GM21515 (cell line): ENCODE data around the gene FMO4.
"Not testable (repeated sequence)": the region's sequence is repeated elsewhere in the genome, so short reads cannot be mapped to it uniquely, and the experiment has no call there.

Experiments used
- ATAC-seq: cut with Tn5 transposase; IDR thresholded peaks from one replicate; pipeline ENCODE4 v1.9.1; 2021; ENCODE audit not compliant: unreplicated experiment

FMO4 gene

GRCh38 chr1:171313835-171314320 lies at the start of gene FMO4:
TSS of gene FMO4 (plus strand) at chr1:171314183. CDS start at chr1:171319826, 5,643 bp downstream.
- peak; percentile 100 for ATAC-seq

- ATAC-seq = no peak
Measured at GRCh38 chr1:171265686-171266085, 48.3 kb upstream of the FMO4 start.

GRCh38 chr1:171266930-171267329 lies 47.1 kb upstream of the FMO4 start:
- no peak for ATAC-seq

GRCh38 chr1:171267391-171267790 lies 46.6 kb upstream of the FMO4 start:
- ATAC-seq = no peak

GRCh38 chr1:171270806-171271205 lies 43.2 kb upstream of the FMO4 start:
- ATAC-seq = no peak

- ATAC-seq = no peak
Measured at GRCh38 chr1:171277534-171277933, 36.4 kb upstream of the FMO4 start.

GRCh38 chr1:171279234-171279633 lies 34.7 kb upstream of the FMO4 start:
- no peak for ATAC-seq

GRCh38 chr1:171279678-171280077 lies 34.3 kb upstream of the FMO4 start:
- no peak for ATAC-seq

GRCh38 chr1:171280599-171280998 lies 33.4 kb upstream of the FMO4 start:
- ATAC-seq = no peak

- peak; percentile 64 for ATAC-seq
Measured at GRCh38 chr1:171286032-171286705, 27.8 kb upstream of the FMO4 start.

- no peak for ATAC-seq
Measured at GRCh38 chr1:171290621-171291020, 23.4 kb upstream of the FMO4 start.

- no peak for ATAC-seq
Measured at GRCh38 chr1:171292799-171293198, 21.2 kb upstream of the FMO4 start.

- ATAC-seq = not testable (repeated sequence)
Measured at GRCh38 chr1:171295383-171295782, 18.6 kb upstream of the FMO4 start.

GRCh38 chr1:171295821-171296220 lies 18.2 kb upstream of the FMO4 start:
- no peak for ATAC-seq

- no peak for ATAC-seq
Measured at GRCh38 chr1:171296897-171297296, 17.1 kb upstream of the FMO4 start.

GRCh38 chr1:171298696-171299095 lies 15.3 kb upstream of the FMO4 start:
- no peak for ATAC-seq

GRCh38 chr1:171299342-171299741 lies 14.6 kb upstream of the FMO4 start:
- ATAC-seq = no peak

- no peak for ATAC-seq
Measured at GRCh38 chr1:171300401-171300800, 13.6 kb upstream of the FMO4 start.

GRCh38 chr1:171310661-171311087 lies 3.3 kb upstream of the FMO4 start:
- no peak for ATAC-seq

GRCh38 chr1:171311771-171312558 lies 2.0 kb upstream of the FMO4 start:
- no peak for ATAC-seq

- ATAC-seq = peak; percentile 38
Measured at GRCh38 chr1:171313319-171313834, 606 bp upstream of the FMO4 start.

- ATAC-seq = no peak
Measured at GRCh38 chr1:171329251-171329650, 15.3 kb downstream of the FMO4 start.
